GM21737 (cell line): ENCODE data around the gene ACAA2.

Experiments
- ATAC-seq: cut with Tn5 transposase; IDR thresholded peaks from one replicate; pipeline ENCODE4 v1.9.1; 2021; ENCODE audit warnings: mild to moderate bottlenecking, moderate library complexity; ENCODE audit not compliant: unreplicated experiment

ACAA2 gene

GRCh38 chr18:49768051-49768391 lies 45.3 kb downstream of the ACAA2 start:
- no peak for ATAC-seq

- ATAC-seq, result no peak
Observed at GRCh38 chr18:49767111-49768050, 46.0 kb downstream of the ACAA2 start.

DNA sequence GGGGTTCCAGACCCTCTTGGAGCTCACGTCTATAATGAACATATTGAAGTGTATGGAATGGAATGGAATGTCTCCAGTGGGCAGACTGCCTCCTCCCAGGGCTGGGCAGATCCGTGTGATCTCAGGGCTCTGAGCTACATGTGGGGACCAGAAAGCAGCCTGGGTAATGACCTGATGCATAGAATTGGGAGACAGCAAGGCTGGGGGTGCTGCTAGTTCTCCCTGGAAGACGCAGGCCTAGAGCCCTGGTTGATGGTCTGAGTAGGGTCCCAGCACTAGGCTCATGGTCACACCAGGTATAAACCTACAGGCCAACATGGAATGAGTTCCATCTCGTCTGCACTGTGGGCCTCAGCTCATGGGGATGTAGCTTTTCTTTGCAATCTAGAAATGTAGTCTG lies 46.7 kb downstream of the ACAA2 start:
- no peak for ATAC-seq

DNA sequence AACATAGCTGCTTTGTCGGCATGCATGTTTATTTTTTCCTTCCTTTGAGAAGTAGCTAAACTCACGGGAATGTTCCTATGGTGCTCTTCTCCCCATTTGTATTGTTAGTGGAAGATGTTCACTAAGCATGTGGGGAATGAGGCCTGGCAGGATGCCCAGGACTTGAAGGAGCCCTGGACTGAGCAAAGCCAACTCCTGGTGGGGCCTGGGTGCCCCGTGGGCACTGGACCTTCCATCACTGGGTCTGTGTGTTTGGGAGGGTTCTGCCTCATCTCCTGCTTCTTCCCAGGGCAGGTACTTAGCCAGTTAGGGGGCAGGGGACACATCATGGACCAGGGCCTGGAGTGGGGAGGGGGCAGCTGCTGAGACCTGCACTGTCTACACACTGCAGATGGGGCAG lies 49.3 kb downstream of the ACAA2 start:
- no peak for ATAC-seq

- no peak for ATAC-seq
Observed at GRCh38 chr18:49763590-49763989, 49.7 kb downstream of the ACAA2 start.

DNA sequence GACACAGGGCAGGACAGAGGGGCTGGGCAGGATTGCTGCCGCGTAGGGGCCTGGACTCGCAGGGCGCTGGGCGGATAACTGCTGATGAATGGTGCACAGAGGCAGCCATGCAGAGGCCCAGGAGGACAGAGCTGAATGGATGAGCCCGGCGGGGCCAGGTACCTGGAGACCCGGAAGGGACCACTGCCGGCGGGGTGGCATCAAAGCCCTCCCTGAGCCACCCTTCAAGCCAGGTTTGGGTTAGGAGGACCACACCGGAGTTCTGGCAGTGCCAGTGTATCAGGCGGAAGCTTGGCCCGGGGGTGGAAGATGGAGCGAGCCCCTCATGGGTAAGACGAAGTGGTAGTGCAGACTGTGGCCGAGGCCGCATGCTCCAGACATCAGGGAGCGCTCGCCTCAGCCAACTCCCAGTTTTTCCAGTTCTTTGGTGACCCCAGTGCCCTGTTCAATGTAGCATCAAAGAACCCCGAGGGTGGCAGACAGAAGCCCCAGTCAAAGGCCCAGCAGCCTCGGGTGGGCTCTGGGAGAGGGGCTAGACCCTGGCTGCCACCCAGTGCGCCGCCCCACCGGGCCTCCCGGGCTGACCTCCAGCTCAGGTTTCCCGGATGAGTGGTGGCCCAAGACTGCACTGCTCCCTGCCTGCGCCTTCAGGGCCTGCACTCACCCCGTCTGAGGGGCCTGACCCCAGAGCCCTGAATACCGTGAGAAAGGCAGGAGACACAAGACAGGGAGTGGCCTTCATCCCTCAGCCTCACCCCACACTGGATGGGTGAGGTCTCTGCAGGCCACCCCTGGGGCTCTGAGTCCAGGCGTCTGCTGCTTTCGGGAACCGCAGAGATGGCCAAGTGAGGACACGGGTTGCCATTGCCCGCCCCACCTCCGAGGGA lies 50.9 kb downstream of the ACAA2 start:
- ATAC-seq, result no peak

- ATAC-seq, result no peak
Observed at GRCh38 chr18:49761771-49762170, 51.6 kb downstream of the ACAA2 start.

DNA sequence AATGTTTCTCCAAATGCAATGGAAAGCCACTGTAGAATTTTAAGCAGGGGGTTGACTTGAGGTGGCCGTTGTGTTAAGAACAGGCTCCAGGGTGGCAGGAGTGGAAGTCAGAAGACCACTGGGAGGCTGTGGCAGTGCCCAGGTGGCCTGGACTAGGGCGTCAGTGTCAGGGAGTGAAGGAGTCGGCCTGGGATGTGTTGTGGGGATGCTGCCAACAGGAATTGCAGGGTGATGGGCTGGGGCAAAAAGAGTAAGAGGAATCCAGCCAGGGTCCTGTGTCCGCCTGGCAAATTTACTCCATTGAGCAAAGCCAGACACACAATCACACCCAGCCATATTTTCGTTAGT lies 55.1 kb downstream of the ACAA2 start:
- no peak for ATAC-seq

GRCh38 chr18:49757513-49758262 lies 55.6 kb downstream of the ACAA2 start:
- ATAC-seq, result no peak

DNA sequence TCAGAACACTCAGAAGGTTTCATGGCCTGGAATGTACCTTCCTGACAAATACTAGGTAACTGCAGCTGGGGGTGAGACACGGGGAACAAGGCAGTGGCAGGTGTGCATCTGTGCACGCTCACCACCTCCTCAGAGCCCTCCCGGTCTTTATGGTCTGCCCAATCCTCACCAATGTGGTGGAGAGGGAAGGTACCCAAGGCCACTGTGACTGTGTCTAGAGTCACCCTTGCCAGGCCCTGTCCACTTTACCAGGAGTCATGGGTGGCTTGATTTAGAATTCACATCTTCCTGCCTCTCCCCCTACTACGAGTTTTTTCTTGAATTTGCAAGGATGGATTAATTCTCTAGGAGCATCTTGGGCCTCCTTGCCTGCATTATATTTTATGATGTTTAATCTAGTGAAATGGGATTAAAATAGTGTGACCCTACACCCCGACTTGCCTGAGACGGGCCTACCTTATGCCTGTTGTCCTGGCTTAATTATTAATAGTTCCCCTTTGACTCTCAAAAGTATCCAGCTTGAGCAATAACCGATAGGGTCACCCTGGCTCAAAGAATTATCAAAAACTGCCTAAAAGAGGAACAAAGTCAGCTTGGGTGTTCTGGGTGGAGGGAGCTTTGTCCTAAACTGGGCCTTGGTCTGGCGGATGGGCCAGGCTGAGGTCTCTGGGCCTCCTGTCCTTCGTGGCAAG lies 56.5 kb downstream of the ACAA2 start:
- ATAC-seq, result no peak

- no peak for ATAC-seq
Observed at GRCh38 chr18:49756135-49756534, 57.2 kb downstream of the ACAA2 start.

DNA sequence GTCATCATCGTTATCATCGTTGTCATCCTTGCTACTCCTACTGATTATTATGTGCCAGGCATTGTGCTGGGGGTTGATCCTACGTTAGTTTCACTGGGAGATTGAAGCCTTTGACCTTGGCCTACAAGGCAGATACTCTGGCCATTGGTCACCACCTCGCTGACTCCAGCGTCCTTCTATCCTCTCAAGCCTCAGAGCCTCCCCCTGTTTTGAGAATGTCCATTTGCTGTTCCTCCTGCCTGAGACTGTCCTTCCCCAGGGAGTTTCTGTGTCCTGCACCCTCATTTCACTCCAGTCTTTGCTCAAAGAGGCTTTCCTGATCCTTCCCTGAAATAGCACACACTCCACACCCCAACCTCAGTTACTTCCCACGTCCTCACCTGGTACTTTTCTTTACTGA lies 57.8 kb downstream of the ACAA2 start:
- no peak for ATAC-seq

GRCh38 chr18:49754866-49755265 lies 58.5 kb downstream of the ACAA2 start:
- ATAC-seq, result no peak

DNA sequence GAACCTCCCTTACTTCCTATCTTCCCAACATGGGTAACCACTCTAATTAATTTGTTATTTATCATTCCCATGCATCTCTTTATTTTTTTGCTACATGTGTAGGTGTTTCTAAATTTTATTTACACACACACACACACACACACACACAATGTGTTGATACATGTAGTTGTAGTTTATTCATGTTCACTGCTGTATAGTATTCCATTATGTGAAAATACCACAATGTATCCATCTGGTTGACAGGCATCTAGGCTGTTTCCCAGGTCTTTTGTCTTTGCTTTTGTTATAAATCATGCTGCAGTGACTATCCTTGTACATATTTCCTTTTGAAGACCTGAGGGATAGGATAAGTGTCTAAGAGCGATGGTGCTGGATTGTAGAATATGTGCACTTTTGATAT lies 59.7 kb downstream of the ACAA2 start:
- ATAC-seq, result no peak

DNA sequence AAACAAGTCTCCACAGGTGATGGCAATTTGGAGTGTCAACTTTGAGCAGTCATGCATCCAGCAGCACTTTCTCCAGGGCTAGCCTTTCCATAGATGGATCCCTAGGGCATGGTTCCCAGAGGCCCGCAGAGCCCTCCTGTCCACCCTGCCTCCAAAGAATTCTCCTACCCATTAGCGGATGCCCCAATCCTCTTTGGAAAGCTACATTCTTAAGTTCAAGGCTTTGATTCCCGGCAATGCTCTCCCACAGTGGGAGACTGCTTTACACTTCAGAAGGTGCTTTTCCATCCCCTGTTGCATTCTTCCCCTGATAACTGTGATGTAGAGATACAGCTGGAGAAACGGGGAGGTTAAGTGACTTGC lies 61.3 kb downstream of the ACAA2 start:
- no peak for ATAC-seq

DNA sequence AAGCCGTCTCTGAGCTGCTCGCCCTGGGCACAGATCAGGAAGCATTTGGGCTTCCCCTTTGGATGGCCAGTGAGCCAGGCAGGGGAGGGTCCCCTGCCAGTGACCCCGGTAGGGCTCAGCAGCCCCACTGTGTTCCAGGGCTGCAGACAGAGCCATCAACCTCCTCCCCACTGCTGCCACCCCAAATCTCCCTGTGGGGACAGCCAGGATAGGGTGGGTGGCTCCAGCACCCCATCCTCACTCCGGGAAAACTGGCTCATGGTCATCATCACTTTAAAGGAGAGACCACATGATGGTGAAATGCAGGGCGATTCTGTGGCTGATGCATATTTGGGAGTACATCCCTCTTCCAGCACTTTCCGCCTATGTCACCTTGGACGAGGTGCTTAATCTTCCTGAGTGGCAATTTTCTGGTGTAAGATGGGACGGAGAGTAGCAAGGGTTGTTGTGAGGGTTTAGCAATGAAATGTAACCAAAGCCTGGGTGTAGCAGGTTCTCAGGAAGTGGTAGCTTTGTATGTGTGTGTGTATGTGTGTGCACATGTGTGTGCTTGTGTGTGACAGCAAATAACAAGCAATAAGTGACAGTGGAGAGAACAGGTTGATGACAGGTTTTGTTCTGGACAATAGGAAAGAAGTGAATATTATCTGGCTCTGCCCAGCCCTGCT lies 61.8 kb downstream of the ACAA2 start:
- no peak for ATAC-seq

GRCh38 chr18:49749563-49749962 lies 63.8 kb downstream of the ACAA2 start:
- ATAC-seq, result no peak

GRCh38 chr18:49747876-49748275 lies 65.5 kb downstream of the ACAA2 start:
- no peak for ATAC-seq

DNA sequence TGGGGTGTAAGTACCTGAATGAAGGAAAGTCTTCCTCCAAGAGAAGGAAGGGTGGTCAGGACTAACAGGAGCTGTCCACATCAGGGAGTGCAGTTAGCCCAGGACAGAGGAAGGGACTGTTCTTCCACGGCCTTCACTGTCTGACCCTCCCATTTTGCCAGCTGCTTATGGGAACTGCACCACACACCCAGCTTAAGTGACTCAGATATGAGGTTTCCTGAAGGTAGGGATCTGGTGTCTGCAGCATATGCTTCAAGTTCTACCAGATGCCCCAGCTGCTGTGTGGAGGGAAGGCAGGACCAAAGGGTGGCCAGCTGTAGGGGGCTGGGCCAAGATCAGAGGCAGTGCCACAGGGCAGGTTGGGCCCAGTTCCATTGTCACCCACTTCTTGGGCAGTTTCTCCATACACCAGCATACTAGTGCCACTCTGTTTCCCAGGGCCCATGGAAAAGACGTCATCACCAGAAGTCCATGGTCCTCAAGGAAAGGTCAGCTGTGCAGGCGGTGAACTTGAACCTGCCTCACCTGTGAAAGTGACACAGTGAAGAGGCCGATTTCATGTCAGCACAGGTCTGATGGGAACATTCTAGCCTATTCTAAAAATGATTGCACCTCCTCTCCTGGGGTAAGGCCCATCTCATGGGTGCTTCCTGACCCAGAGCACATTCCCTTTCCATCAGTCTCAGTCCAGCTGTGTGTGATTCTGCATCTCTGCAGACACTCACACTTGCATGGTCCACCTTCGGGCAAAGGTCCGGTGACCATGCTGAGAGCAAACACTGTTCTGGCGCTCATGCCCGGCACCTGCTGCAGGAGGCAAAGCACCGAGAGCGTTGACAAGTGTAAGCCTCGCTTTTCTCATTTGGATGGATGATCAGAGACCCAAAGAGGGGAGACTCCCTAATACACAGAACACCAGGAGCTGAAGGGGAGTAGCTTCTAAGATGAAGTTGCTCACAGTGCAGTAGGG lies 68.0 kb downstream of the ACAA2 start:
- ATAC-seq, result no peak
